BLaER1 treated with 17β-estradiol and CSF1 and Interleukin-3, amounts not matched to agents 10 nM and 100 nM (cell line): Measurements from ENCODE around the gene TPCN2.
A peak's percentile ranks its signal among the peaks of the same experiment; 100 is the strongest.

Source experiments
- H3K27ac ChIP-seq, 11 experiments: shearing (Covaris generic); formaldehyde crosslinking; 2 replicates each; pipeline ENCODE4 v1.8.1; 2022
- H3K27me3 ChIP-seq, 11 experiments: shearing (Covaris generic); formaldehyde crosslinking; 2 replicates each; pipeline ENCODE4 v1.8.1; 2022
- H3K36me3 ChIP-seq, 11 experiments: shearing (Covaris generic); formaldehyde crosslinking; 2 replicates each; pipeline ENCODE4 v1.8.1; 2022
- H3K4me1 ChIP-seq, 10 experiments: shearing (Covaris generic); formaldehyde crosslinking; 2 replicates each; pipeline ENCODE4 v1.8.1; 2022
- H3K4me2 ChIP-seq, 11 experiments: shearing (Covaris generic); formaldehyde crosslinking; 2 replicates each; pipeline ENCODE4 v1.8.1; 2022
- H3K4me3 ChIP-seq, 10 experiments: shearing (Covaris generic); formaldehyde crosslinking; 2 replicates each; pipeline ENCODE4 v1.8.1; 2022
- H3K9ac ChIP-seq, 11 experiments: shearing (Covaris generic); formaldehyde crosslinking; 2 replicates each; pipeline ENCODE4 v1.8.1; 2022
- H3K9me3 ChIP-seq, 11 experiments: shearing (Covaris generic); formaldehyde crosslinking; replicated peaks in 1 of 11; 2 replicates each; pipeline ENCODE4 v1.8.1; 2022
- H4K20me1 ChIP-seq, 11 experiments: shearing (Covaris generic); formaldehyde crosslinking; 2 replicates each; pipeline ENCODE4 v1.8.1; 2022
- Cebpa-rat ChIP-seq, 11 experiments: shearing (Covaris generic); IDR thresholded peaks; 2 replicates each; pipeline ENCODE4 v1.8.1; 2022

Gene TPCN2

GRCh38 chr11:69003301-69003865 is 45.3 kb upstream of the TPCN2 start:
- no peak overlapping the region for H3K4me2 ChIP-seq
- H3K4me1 ChIP-seq = peaks cover 0 to 15% (median 5%) of the 10 kb centered on the region in 10 experiments; a peak in 12 of 20 replicates
- H3K27ac ChIP-seq = no peak overlapping the region
- no peak overlapping the region for H3K9ac ChIP-seq
- H3K9me3 ChIP-seq = no peaks in the 10 kb centered on the region
- no peaks in the 10 kb centered on the region for H3K36me3 ChIP-seq
- H4K20me1 ChIP-seq = peaks cover 0 to 5% (median 0%) of the 10 kb centered on the region in 11 experiments; a peak in 2 of 22 replicates
- TF ChIP-seq Cebpa-rat (IDR thresholded peaks at IDR 0.05) = no peak
- H3K4me3 ChIP-seq = no peak overlapping the region
- H3K27me3 ChIP-seq = no peaks in the 10 kb centered on the region

DNA sequence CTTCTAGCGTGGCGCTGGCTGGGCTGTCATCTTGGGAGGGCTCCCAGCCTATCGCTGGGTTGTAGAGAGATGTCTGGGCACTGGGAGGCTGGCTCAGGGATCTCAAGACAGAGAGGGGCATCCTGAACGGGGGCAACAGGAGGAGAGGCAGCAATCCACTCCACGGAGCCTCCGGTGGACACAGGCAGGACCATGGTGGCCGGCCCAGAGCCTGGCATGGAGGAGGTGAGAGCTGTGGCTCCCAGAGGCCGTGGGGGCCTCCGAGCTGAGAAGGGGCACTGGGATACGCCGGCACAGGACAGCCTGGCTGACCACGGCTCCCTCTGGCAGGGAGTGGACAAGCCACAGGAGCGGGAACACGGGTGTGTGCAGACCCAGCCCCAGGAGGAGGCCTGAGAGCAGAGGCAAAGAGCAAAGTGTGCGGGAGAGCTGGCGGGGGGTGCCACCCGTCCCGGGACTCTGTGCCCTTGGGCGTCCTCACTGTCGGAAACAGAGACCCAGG is 44.8 kb upstream of the TPCN2 start:
- peaks cover 0 to 9% (median under 1%) of the 10 kb centered on the region in 10 experiments; a peak in 7 of 20 replicates for H3K4me1 ChIP-seq
- no peaks in the 10 kb centered on the region for H3K9me3 ChIP-seq
- H3K27me3 ChIP-seq = no peaks in the 10 kb centered on the region; a peak in 1 of 22 replicates
- no peaks in the 10 kb centered on the region for H3K36me3 ChIP-seq
- no peak overlapping the region for H3K9ac ChIP-seq
- no peak overlapping the region for H3K27ac ChIP-seq
- no peak overlapping the region for H3K4me2 ChIP-seq
- peaks cover 0 to 4% (median 0%) of the 10 kb centered on the region in 11 experiments; a peak in 2 of 22 replicates for H4K20me1 ChIP-seq
- H3K4me3 ChIP-seq = no peak overlapping the region
- TF ChIP-seq Cebpa-rat (IDR thresholded peaks at IDR 0.05) = no peak

DNA sequence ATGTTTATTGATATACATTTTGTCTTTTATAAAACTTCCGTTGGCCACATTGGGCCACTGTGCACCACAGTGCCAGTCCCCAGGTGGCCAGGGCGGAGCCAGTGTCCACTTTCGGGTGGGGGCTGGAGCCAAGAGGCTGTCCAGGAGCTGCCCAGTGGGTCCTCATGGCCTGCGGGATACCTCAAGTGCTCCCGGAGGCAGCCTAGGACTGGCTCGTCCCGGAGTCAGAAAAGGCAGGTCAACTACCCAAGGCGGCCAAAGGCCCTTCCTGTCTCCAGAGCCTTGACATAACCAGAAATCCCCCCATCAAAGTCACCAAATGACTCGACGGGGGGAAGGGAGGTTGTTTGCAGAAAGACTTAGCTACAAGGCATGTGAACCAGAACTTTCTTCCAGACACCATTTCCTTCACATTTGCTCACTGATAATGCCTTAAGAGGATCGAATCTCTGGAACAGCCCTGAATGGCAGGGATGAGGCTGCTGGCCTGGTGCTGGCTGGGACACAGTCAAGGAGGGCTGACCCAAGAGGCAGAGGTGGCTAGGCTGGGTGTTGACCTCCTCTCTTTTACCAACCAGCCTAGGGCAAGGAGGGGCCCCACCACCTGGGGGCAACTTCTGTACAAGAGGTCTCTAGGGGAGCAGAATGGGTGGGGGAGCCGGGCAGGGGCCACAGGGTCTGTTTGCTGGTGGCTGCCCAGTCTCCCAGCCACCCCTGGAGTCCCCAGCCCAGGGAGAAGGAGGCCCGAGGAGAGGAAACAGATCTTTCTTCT is 44.1 kb upstream of the TPCN2 start:
- no peaks in the 10 kb centered on the region for H3K9me3 ChIP-seq
- H3K9ac ChIP-seq = no peak overlapping the region
- H4K20me1 ChIP-seq = peaks cover 0 to 2% (median 0%) of the 10 kb centered on the region in 11 experiments; a peak in 2 of 22 replicates
- H3K4me2 ChIP-seq = peak overlapping the region in 1 of 11 experiments; percentile 14; a peak in 1 of 22 replicates
- H3K4me3 ChIP-seq = no peak overlapping the region
- no peak for TF ChIP-seq Cebpa-rat (IDR thresholded peaks at IDR 0.05)
- peaks cover 0 to 7% (median 0%) of the 10 kb centered on the region in 10 experiments; a peak in 3 of 20 replicates for H3K4me1 ChIP-seq
- no peak overlapping the region for H3K27ac ChIP-seq
- no peaks in the 10 kb centered on the region for H3K36me3 ChIP-seq
- H3K27me3 ChIP-seq = peaks cover 0 to under 1% (median 0%) of the 10 kb centered on the region in 11 experiments; a peak in 1 of 22 replicates

DNA sequence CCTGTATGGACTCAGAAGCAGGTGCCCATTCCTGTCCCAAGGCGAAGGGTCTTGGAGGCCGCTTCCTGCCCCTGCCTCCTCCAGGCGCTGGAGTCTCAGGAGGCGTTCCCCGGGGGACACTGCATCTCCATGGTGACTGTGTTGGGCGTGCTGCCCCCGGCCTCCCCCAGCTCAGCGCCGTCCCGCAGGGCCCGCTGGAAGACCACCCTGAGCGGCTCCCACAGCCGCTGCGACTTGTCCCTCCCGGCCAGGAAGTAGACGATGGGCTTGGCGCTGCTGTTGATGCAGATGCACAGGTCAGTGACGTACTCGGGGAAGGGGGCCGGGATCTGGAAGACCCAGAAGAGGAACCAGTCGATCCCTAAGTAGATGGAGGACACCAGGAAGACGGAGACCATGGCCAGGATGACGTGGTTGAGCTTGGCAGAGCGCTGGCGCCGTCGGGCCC is 43.5 kb upstream of the TPCN2 start:
- H3K9me3 ChIP-seq = no peaks in the 10 kb centered on the region
- H3K27me3 ChIP-seq = peaks cover 2 to 7% (median 4%) of the 10 kb centered on the region in 11 experiments; a peak in 19 of 22 replicates
- H4K20me1 ChIP-seq = peaks cover 0 to 6% (median 0%) of the 10 kb centered on the region in 11 experiments; a peak in 3 of 22 replicates
- no peak overlapping the region for H3K27ac ChIP-seq
- no peak overlapping the region for H3K9ac ChIP-seq
- H3K4me1 ChIP-seq = peaks cover 0 to 7% (median 0%) of the 10 kb centered on the region in 10 experiments; a peak in 4 of 20 replicates
- TF ChIP-seq Cebpa-rat (IDR thresholded peaks at IDR 0.05) = no peak
- H3K36me3 ChIP-seq = no peaks in the 10 kb centered on the region
- no peak overlapping the region for H3K4me3 ChIP-seq
- H3K4me2 ChIP-seq = peak overlapping the region in 1 of 11 experiments; percentile 14; a peak in 1 of 22 replicates

DNA sequence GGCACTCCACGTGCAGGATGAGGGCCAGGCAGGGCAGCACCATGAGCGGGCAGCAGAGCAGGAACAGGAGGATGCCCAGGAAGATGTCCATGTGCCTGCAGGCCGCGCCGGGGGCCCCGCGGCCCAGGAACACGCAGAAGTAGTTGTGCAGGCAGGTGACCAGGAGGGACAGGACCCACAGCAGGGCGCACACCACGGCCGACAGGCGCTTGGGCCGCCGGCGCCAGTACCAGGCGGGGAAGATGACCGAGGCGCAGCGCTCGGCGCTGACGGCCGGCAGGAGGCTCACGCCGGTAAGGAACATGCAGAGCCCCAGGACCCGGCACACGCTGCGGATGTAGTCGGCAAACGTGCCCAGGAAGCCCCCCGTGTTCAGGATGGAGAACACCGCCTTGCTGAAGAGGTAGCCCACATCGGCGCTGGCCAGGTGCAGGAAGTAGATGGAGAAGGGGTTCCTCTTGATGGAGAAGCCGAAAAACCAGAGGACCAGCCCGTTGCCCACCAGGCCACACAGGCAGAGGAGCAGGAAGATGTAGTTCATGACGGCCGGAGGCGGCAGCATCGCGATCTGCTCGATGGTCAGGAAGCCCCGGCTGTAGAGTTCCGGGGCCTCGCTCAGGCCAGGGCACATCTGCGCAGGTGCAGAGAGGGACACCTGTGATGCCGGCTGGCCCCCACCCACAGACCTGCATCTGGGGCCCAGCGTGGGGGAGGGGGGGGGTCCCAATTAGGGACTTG is 42.9 kb upstream of the TPCN2 start:
- peaks cover 0 to 12% (median 0%) of the 10 kb centered on the region in 11 experiments; a peak in 4 of 22 replicates for H4K20me1 ChIP-seq
- no peak overlapping the region for H3K9ac ChIP-seq
- H3K4me3 ChIP-seq = no peak overlapping the region
- H3K36me3 ChIP-seq = no peaks in the 10 kb centered on the region
- no peak overlapping the region for H3K27ac ChIP-seq
- H3K27me3 ChIP-seq = peaks cover 8 to 13% (median 10%) of the 10 kb centered on the region in 11 experiments
- H3K4me2 ChIP-seq = no peak overlapping the region
- peaks cover 2 to 10% (median 4%) of the 10 kb centered on the region in 10 experiments; a peak in 11 of 20 replicates for H3K4me1 ChIP-seq
- TF ChIP-seq Cebpa-rat (IDR thresholded peaks at IDR 0.05) = no peak
- no peaks in the 10 kb centered on the region for H3K9me3 ChIP-seq

- peaks cover 18 to 23% (median 20%) of the 10 kb centered on the region in 11 experiments for H3K27me3 ChIP-seq
- H3K27ac ChIP-seq = no peak overlapping the region
- H3K4me1 ChIP-seq = peaks cover 5 to 16% (median 9%) of the 10 kb centered on the region in 10 experiments; a peak in 11 of 20 replicates
- no peak overlapping the region for H3K4me2 ChIP-seq
- TF ChIP-seq Cebpa-rat (IDR thresholded peaks at IDR 0.05) = no peak
- no peaks in the 10 kb centered on the region for H3K9me3 ChIP-seq
- no peak overlapping the region for H3K9ac ChIP-seq
- H3K4me3 ChIP-seq = no peak overlapping the region
- H4K20me1 ChIP-seq = peaks cover 0 to 20% (median 0%) of the 10 kb centered on the region in 11 experiments; a peak in 5 of 22 replicates
- H3K36me3 ChIP-seq = no peaks in the 10 kb centered on the region
These were observed 41.9 kb upstream of the TPCN2 start for GRCh38 chr11:69006816-69007215.

DNA sequence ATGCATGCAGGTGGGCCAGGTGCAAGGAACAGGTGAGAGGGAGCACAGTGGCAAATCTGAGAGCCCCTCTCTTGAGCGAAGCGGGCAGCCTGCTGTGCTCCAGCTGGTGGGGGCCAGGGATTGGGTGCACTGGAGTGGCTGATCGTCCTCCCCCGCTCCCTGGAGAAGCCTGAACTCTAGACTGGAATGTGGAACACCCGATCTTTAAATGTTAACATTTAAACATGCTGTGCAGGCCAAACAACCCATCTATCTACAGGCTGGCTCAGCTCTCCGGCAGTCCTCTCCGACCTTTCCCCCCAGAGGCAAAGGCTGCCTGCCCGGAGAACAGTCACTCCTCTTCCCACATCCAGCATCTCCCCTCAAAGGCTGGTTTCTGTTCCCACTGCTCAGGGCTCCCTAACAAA is 40.8 kb upstream of the TPCN2 start:
- Histone ChIP-seq H3K4me1 (peaks cover 5 to 16% (median 9%) of the 10 kb centered on the region in 10 experiments; a peak in 11 of 20 replicates), H3K27me3 (peaks cover 30 to 34% (median 32%) of the 10 kb centered on the region in 11 experiments), H3K36me3 (no peaks in the 10 kb centered on the region), H3K4me3 (no peak overlapping the region), H4K20me1 (peaks cover 0 to 31% (median 0%) of the 10 kb centered on the region in 11 experiments; a peak in 6 of 22 replicates), H3K9ac (no peak overlapping the region), H3K27ac (no peak overlapping the region), H3K4me2 (no peak overlapping the region), H3K9me3 (no peaks in the 10 kb centered on the region)
- no peak for TF ChIP-seq Cebpa-rat (IDR thresholded peaks at IDR 0.05)

DNA sequence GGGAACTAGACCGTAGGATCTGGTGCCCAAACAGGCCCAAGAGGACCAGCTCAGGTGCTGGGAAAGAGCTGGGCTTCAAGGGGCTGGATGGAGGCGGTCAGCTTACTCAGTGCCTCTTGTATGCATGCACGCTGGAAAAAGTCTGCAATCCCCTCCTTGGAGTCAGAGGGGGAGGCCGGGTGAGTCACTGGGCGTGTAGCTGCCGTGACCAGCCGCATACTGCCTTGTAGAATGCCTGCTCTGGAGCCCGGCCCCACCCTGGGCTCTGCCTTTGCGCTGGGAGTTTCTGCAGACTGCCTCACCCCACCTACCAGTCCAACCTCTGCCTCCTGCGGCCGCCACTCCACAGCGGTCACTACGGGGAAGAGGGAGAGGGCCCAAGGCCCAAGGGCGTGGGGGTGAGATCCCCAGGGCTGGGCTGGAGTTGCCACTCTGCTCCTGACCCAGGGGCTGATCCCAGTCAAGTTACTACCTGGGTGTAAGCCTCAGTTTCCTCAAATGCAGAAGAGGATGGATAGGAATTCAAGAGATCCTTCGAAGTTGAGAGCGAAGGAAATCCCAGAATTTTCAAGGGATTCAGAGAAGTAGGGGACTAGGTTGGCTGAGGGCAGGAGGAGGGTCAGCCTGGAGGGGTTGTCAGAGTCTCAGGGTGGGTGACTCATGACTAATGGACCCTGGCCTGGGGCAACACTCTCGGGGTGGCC is 39.8 kb upstream of the TPCN2 start:
- Histone ChIP-seq H3K4me2 (peak overlapping the region in 1 of 11 experiments; percentile 24; a peak in 1 of 22 replicates), H3K4me3 (no peak overlapping the region), H3K4me1 (peaks cover 5 to 16% (median 9%) of the 10 kb centered on the region in 10 experiments; a peak in 11 of 20 replicates), H3K9me3 (no peaks in the 10 kb centered on the region), H3K36me3 (no peaks in the 10 kb centered on the region), H3K9ac (no peak overlapping the region), H3K27me3 (peaks cover 39 to 44% (median 41%) of the 10 kb centered on the region in 11 experiments), H4K20me1 (peaks cover 0 to 32% (median 0%) of the 10 kb centered on the region in 11 experiments; a peak in 6 of 22 replicates), H3K27ac (no peak overlapping the region)
- TF ChIP-seq Cebpa-rat (IDR thresholded peaks at IDR 0.05) = no peak
